ENCODE results near the gene ZNF625. TPM values are rescaled to one million over a fixed set of nuclear protein-coding genes. Genes with fewer than 3 reads are reported as not detected.

The ZNF625 gene
- polyA plus RNA-seq (ENCODE audit: insufficient read length in 4 of 4): 10 to 100 TPM in 3 of 4 donors, 1 to 10 TPM in 1; 6.8 to 23.9 (median 13.9) TPM

- DNase-seq (ENCODE audit: low read depth in 4 of 4, low spot score in 3 of 4): peak; percentile 83 to 87 (median 84)
Measured at GRCh38 chr19:12156223-12157058, at the start of gene ZNF625. Gene ZNF625, minus strand, starts transcription at chr19:12156734. Its CDS starts 176 bp downstream, at chr19:12156558.

GRCh38 chr19:12205296-12205695, 48.8 kb upstream of the ZNF625 start:
- DNase-seq (ENCODE audit: low read depth in 4 of 4, low spot score in 3 of 4): no peak

- DNase-seq (ENCODE audit: low read depth in 4 of 4, low spot score in 3 of 4): peak in 1 of 4 donors; percentile 19
Measured at GRCh38 chr19:12202250-12202649, 45.7 kb upstream of the ZNF625 start.

- DNase-seq (ENCODE audit: low read depth in 4 of 4, low spot score in 3 of 4): no peak
Measured at GRCh38 chr19:12199757-12200419, 43.4 kb upstream of the ZNF625 start.

- no peak for DNase-seq (ENCODE audit: low read depth in 4 of 4, low spot score in 3 of 4)
Measured at GRCh38 chr19:12198136-12198535, 41.6 kb upstream of the ZNF625 start.

- peak; percentile 80 to 88 (median 84) for DNase-seq (ENCODE audit: low read depth in 4 of 4, low spot score in 3 of 4)
Measured at GRCh38 chr19:12194827-12195731, 38.5 kb upstream of the ZNF625 start.

GRCh38 chr19:12187625-12188024, 31.1 kb upstream of the ZNF625 start:
- DNase-seq (ENCODE audit: low read depth in 4 of 4, low spot score in 3 of 4): no peak

GRCh38 chr19:12180377-12180776, 23.8 kb upstream of the ZNF625 start:
- DNase-seq (ENCODE audit: low read depth in 4 of 4, low spot score in 3 of 4): no peak

- no peak for DNase-seq (ENCODE audit: low read depth in 4 of 4, low spot score in 3 of 4)
Measured at GRCh38 chr19:12166626-12167025, 10.1 kb upstream of the ZNF625 start.

- no peak for DNase-seq (ENCODE audit: low read depth in 4 of 4, low spot score in 3 of 4)
Measured at GRCh38 chr19:12163826-12164225, 7.3 kb upstream of the ZNF625 start.

- DNase-seq (ENCODE audit: low read depth in 4 of 4, low spot score in 3 of 4): peak; percentile 84 to 92 (median 88)
Measured at GRCh38 chr19:12162882-12163806, 6.6 kb upstream of the ZNF625 start, which contains the start of gene ZNF136. Gene ZNF136, plus strand, starts transcription at chr19:12163096. Its CDS starts 108 bp downstream, at chr19:12163204.

- DNase-seq (ENCODE audit: low read depth in 4 of 4, low spot score in 3 of 4): no peak
Measured at GRCh38 chr19:12162513-12162881, 6.0 kb upstream of the ZNF625 start.

GRCh38 chr19:12159773-12160414, 3.4 kb upstream of the ZNF625 start:
- no peak for DNase-seq (ENCODE audit: low read depth in 4 of 4, low spot score in 3 of 4)

GRCh38 chr19:12155324-12155860, 1.1 kb downstream of the ZNF625 start:
- DNase-seq (ENCODE audit: low read depth in 4 of 4, low spot score in 3 of 4): peak in 1 of 4 donors; percentile 10

- no peak for DNase-seq (ENCODE audit: low read depth in 4 of 4, low spot score in 3 of 4)
Measured at GRCh38 chr19:12145348-12145747, 11.2 kb downstream of the ZNF625 start.

GRCh38 chr19:12141405-12141736, 15.2 kb downstream of the ZNF625 start:
- no peak for DNase-seq (ENCODE audit: low read depth in 4 of 4, low spot score in 3 of 4)

GRCh38 chr19:12140545-12141404, 15.8 kb downstream of the ZNF625 start:
- peak in 3 of 4 donors; percentile 61 to 71 (median 61) for DNase-seq (ENCODE audit: low read depth in 4 of 4, low spot score in 3 of 4)
